Skin of body (tissue), 3 donors: ENCODE data around the gene SERTAD3. TPM values are rescaled to one million over a fixed set of nuclear protein-coding genes. Genes with fewer than 3 reads are reported as not detected.
"Not testable (repeated sequence)": the region's sequence is repeated elsewhere in the genome, so short reads cannot be mapped to it uniquely, and the experiment has no call there.

ENCODE experiments used
- DNase-seq: peaks from one replicate; lab custom pipeline; 2025; lab: John Stamatoyannopoulos, UW
- small RNA-seq: library from RNA; depleted of rRNA; stranded (forward); fragments of <200 nt; gene quantifications from one replicate; pipeline ENCODE3, GENCODE V24; 2014; ENCODE audit warnings: low replicate concordance
- total RNA-seq: library from RNA; depleted of rRNA; stranded (reverse); fragments of >200 nt; gene quantifications from one replicate; pipeline ENCODE4 v1.2.3, GENCODE V29; 2014

The SERTAD3 gene
- total RNA-seq, 1 donor from 2014 or later = 30.8 TPM

DNA sequence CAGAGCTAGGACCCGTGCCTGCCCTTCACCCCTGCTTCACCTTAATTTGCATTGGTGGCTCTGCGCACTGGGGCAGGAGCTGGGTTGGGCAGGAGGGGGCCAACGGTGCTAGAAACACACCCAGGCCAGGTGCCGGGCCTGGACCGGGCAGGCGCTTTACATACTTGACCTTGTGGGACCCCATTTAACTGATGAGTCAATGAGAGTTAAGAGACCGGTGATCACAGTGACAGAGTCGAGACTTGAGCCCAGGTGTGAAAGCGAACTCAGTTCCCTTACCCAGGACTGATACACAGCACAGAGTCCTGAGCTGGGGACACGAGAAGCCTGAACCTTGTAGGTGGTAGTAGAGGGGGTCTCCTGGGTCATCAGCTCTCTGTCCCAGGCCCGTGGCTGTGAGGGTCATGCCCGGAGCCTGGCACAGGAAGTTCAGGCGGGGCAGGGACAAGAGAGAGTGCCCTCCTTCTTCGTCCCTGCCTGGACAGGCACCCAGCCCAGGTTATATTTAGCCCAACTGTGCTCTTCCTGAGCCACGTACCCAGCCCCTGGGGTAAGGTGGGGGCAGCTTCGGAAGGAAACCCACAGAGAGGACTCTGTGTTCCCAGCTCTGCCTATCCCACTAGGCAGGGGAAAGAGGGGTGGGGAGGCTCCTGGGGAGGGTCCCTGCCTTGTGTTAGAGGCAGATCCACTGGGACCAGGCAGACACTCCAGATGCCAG is 32.9 kb downstream of the SERTAD3 start:
- no peak for DNase-seq

DNA sequence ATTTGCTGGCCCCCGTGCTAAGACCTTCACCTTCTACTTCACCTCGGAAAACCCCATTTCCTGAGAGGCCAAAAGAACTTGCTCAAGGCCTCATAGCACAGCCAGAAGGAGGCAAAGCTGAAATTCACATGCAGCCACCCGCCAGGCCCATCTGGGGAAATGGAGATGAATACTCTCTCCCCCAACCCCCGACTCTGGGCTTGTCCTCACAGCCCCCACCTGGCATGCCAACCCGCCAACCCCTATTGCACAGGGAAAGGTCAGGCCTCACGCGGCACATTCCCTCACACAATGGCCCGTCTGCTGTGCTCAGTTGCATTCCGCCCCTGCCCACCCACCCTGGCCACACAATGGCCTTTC is 34.1 kb downstream of the SERTAD3 start:
- DNase-seq = no peak

- DNase-seq = not testable (repeated sequence)
Observed at GRCh38 chr19:40408598-40408925, 35.6 kb downstream of the SERTAD3 start.

DNA sequence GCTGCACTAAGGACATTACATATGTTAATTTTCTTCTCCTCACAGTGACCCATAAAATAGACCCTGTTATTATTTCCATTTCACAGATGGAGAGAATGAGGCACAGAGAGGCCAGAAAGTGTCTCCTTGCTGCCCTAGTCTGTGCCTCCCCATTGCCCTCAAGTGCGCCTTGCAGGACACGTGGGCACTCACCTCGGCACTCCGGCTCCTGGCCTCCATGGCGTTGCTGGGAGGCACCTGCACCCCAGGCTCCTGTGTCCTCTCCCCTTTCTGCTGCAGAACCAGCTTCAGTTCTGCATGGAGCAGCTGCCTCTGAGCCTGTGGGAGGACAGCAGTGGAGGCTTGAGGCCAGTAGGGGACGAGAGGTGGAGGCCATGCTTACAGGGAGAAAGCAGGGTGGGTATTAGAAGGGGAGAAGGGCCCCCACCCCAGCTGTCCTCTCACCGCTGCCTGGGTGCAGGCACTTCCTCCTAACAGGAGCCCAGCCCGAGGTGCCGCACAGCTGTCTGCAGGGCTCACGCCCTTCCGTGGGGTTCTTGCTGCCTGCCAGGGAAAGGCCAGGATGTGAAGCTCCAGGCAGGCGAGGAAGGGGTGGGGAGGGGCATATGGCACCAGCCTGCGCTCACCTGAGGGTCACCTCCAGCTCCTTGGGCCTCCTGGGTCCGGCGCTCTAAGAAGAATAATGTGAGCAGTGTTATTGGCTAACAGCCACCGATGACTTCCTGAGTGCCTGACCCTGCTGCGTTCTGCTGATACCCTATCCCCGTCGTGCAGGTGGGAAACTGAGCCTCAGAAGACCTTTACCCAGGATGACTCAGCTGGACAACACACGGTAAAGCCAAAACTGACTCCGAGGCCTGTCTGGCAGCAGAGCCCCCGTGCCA is 36.2 kb downstream of the SERTAD3 start:
- no peak for DNase-seq

GRCh38 chr19:40403262-40403984 is 40.7 kb downstream of the SERTAD3 start:
- peak; percentile 69 for DNase-seq

GRCh38 chr19:40400559-40400958 is 43.6 kb downstream of the SERTAD3 start:
- DNase-seq = no peak

DNA sequence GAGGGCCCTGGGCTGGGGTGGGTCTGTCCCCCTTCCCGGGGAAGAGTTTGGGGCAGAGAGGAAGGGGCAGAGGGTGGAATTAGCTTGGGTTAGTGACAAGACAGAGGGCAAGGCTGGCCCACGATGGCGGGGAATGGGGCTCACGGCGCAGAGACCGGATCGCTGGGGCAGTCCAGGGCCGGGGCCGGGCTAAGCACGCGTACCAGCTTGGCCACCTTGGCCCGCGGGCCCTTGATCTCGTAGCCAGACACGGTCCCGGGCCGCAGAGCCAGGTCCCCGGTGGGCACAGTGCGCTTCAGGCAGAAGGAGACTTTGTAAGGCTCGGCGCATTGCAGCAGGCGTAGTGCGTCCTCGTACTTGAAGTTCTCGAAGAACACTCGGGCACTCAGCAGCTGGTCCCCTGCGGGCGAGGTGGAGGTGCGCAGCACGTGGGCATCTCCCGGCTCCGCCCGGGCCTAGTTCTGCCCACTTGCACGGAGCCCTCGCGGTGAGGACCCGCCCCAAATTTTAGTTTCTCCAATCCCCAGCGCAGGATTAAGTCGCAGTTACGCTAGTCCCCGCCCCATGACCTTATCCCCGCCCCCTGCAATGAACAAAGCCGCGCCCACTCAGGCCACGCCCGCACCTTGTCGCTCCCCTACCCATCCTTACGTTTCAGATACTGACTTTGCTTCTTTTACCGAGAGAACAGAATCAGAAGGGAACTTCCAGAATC is 45.6 kb downstream of the SERTAD3 start:
- DNase-seq = no peak

GRCh38 chr19:40397568-40397906 is 46.6 kb downstream of the SERTAD3 start:
- no peak for DNase-seq

DNA sequence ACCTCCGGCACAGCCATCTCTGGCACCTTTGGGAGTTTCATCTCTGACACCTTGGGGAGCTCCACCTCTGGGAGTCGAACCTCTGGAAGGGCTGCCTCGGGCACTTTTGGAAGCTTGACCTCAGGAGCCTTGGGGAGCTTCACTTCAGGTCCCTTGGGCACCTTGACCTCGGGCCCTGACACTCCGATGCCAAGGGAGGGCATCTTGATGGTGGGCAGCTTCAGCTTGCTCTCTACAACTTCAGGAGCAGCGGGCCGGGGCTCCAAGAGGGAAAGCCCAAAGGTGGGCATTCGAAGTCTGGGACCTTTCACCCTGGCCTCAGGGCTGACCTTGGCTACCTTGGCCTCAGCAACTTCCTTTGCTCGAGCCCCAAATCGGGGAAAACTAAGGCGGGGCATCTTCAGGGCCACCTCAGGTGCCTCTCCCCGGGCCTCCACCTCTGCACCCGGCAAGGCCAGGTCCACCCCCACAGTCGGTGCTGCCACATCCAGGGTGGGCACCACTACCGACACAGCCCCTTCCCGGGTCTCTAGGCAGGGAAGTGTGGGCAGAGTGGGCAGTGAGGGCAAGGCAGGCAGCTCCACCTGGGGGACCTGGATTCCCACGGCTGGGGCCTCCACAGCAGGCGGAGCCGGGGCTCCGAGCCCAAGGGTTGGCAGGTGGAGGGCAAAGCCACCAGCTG is 47.1 kb downstream of the SERTAD3 start:
- no peak for DNase-seq

- no peak for DNase-seq
Observed at GRCh38 chr19:40395956-40396355, 48.2 kb downstream of the SERTAD3 start.

DNA sequence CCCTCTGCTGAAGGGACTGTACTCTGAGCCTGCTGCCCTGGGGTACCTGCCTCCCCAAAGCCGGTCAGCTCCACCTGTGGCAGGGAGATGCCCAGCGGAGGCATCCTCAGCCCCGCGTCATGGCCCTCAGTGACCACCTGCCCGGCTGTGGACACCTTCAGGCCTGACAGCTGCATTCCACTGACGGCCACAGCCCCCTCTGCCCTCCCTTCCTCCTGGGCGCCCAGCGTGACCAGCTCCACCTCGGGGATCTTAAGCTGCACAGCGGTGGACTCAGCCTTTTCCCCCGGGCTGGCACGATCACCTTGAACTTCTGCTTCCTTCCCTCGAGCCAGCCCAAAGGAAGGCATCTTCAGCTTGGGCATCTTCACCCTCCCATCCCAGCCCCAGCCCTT is 49.3 kb downstream of the SERTAD3 start:
- DNase-seq = no peak

DNA sequence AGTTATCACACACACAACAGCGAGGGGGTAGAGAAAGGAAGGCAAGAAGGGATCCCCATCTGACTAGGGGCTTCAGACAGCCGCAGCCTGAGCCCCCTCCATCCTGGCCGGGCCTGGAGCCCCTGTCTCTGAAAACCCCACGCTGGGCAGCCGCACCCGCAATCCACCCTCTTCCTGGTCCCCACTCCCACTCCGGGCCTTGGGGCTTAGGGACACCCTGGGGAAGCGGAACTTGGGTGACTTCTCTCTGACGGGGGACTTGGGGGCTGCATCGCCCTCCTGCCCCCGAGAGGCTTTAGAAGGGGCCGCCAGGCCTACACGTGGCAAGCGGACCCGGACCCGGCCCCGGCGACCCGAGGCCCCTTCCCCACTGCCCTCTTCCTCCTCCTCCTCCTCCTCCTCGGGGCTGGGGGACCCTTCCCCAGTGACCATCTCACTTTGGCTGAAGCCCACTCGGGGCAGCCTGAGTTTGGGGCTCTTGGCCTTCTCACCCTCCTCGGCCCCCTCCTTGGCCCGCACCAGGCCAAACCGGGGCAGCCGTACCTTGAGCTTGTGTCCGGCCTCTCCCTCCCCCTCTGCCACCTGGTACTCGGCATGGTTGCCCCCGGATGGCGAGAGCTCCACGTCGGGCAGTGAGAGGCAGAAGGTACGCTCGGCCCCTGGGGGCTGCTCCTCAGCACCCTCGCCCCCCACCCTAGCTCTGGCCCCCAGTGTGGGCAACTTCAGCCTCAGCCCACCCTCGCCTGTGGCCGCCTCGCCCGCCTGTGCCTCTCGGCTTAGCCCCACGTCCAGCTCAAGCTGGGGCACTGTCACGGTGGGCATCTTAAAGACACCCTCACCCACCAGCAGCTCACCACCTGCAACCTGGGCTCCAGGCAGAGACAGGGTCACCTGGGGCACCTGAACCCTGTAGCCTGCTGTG is 50.0 kb downstream of the SERTAD3 start:
- DNase-seq = no peak

DNA sequence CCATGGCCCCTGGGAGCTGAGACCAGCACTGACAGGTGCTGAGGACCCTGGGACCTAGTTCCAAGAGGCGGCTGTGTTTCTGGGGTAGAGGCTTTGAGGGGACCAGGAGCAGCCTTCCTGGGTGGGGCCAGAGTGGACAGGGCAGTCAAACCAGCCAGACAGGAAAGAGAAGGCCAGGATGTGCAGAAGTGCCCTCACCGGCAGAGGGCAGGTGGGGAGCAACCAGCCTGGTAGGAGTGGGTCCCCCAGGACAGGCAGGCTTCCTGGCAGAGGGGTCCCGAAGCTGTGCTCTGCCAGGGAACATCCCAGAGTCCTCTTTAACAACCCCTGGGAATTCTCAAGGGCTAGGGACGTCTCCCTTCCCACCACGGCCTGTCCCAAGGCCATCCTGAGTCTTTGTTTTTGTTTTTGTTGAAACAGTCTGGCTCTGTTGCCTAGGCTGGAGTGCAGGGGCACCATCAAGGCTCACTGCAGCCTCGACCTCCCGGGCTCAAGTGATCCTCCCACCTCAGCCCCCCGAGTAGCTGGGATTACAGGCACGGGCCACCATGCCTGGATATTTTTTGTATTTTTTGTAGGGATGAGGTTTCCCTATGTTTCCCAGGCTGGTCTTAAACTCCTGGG is 51.1 kb downstream of the SERTAD3 start:
- DNase-seq = no peak

- DNase-seq = no peak
Observed at GRCh38 chr19:40392123-40392522, 52.0 kb downstream of the SERTAD3 start.

Small RNA genes within 50 kb of the gene (small RNA-seq; reads per million reads assigned to genes)
- gene RF00017 = not detected

Other genes starting within 250 kb of the SERTAD3 start
- gene TTC9B, start 226.0 kb downstream of the SERTAD3 start, total RNA-seq = not detected
- gene CCNP, start 217.6 kb downstream of the SERTAD3 start, total RNA-seq = 0.39 TPM
- gene AKT2, start 159.0 kb downstream of the SERTAD3 start, total RNA-seq = 94.4 TPM
- 8.2 TPM for gene C19orf47, start 95.9 kb downstream of the SERTAD3 start, total RNA-seq
- 137 TPM for gene PLD3, start 95.6 kb downstream of the SERTAD3 start, total RNA-seq
- 0.10 TPM for gene HIPK4, start 54.2 kb downstream of the SERTAD3 start, total RNA-seq
- gene PRX, start 31.0 kb downstream of the SERTAD3 start, total RNA-seq = 5.2 TPM
- gene SERTAD1, start 18.3 kb downstream of the SERTAD3 start, total RNA-seq = 10.6 TPM
- gene BLVRB, start 21.4 kb upstream of the SERTAD3 start, total RNA-seq = 107 TPM
- gene SPTBN4, start 22.7 kb upstream of the SERTAD3 start, total RNA-seq = 1.2 TPM
- 12.3 TPM for gene SHKBP1, start 132.5 kb upstream of the SERTAD3 start, total RNA-seq
- gene LTBP4, start 157.0 kb upstream of the SERTAD3 start, total RNA-seq = 72.0 TPM
- gene NUMBL, start 246.3 kb upstream of the SERTAD3 start, total RNA-seq = 17.6 TPM